Activated naive CD4-positive, alpha-beta T cell treated with anti-CD3 and anti-CD28 coated beads, Interleukin-2, amount 50 U/mL, for 24 hours (primary cell): ENCODE results near the gene ING1.
A peak's percentile ranks its signal among the peaks of the same experiment; 100 is the strongest.
"Not testable (repeated sequence)": the region's sequence is repeated elsewhere in the genome, so short reads cannot be mapped to it uniquely, and the experiment has no call there.

ENCODE experiments used
- H3K27ac Mint-ChIP-seq: one replicate; pipeline ENCODE4 v1.8.0; 2021; ENCODE audit warnings: mild to moderate bottlenecking, mixed read lengths
- H3K27me3 Mint-ChIP-seq: one replicate; pipeline ENCODE4 v1.8.0; 2021; ENCODE audit warnings: mixed read lengths
- H3K36me3 Mint-ChIP-seq: one replicate; pipeline ENCODE4 v1.8.0; 2021; ENCODE audit warnings: mixed read lengths
- H3K4me1 Mint-ChIP-seq: one replicate; pipeline ENCODE4 v1.8.0; 2021; ENCODE audit warnings: mixed read lengths
- H3K4me3 Mint-ChIP-seq: one replicate; pipeline ENCODE4 v1.8.0; 2021; ENCODE audit warnings: mild to moderate bottlenecking, mixed read lengths
- H3K9me3 Mint-ChIP-seq: one replicate; pipeline ENCODE4 v1.8.0; 2021; ENCODE audit warnings: mixed read lengths

ING1 gene

GRCh38 chr13:110723598-110723997, 10.1 kb downstream of the ING1 start:
- Mint-ChIP-seq H3K4me1 (peaks cover 38% of the 10 kb centered on the region), H3K36me3 (peaks cover 7% of the 10 kb centered on the region), H3K27ac (peak overlapping the region; percentile 49), H3K9me3 (no peaks in the 10 kb centered on the region), H3K4me3 (no peak overlapping the region), H3K27me3 (no peaks in the 10 kb centered on the region)

- peaks cover 40% of the 10 kb centered on the region for H3K4me1 Mint-ChIP-seq
- not testable (repeated sequence) for H3K27me3 Mint-ChIP-seq, H3K36me3 Mint-ChIP-seq, H3K4me3 Mint-ChIP-seq, H3K9me3 Mint-ChIP-seq, H3K27ac Mint-ChIP-seq
Observed at GRCh38 chr13:110726153-110726552, 12.7 kb downstream of the ING1 start.

GRCh38 chr13:110726726-110727125, 13.2 kb downstream of the ING1 start:
- H3K27me3 Mint-ChIP-seq: no peaks in the 10 kb centered on the region
- no peaks in the 10 kb centered on the region for H3K9me3 Mint-ChIP-seq
- peak overlapping the region; percentile 71 for H3K27ac Mint-ChIP-seq
- H3K36me3 Mint-ChIP-seq: peaks cover 2% of the 10 kb centered on the region
- H3K4me1 Mint-ChIP-seq: peaks cover 40% of the 10 kb centered on the region
- H3K4me3 Mint-ChIP-seq: peak overlapping the region; percentile 71

- Mint-ChIP-seq H3K9me3 (no peaks in the 10 kb centered on the region), H3K27ac (no peak overlapping the region), H3K36me3 (peaks cover 4% of the 10 kb centered on the region), H3K4me3 (no peak overlapping the region), H3K4me1 (peaks cover 26% of the 10 kb centered on the region), H3K27me3 (no peaks in the 10 kb centered on the region)
Observed at GRCh38 chr13:110731072-110731471, 17.6 kb downstream of the ING1 start.

- H3K27me3 Mint-ChIP-seq: no peaks in the 10 kb centered on the region
- no peak overlapping the region for H3K4me3 Mint-ChIP-seq
- no peak overlapping the region for H3K27ac Mint-ChIP-seq
- peaks cover 4% of the 10 kb centered on the region for H3K36me3 Mint-ChIP-seq
- no peaks in the 10 kb centered on the region for H3K9me3 Mint-ChIP-seq
- H3K4me1 Mint-ChIP-seq: no peaks in the 10 kb centered on the region
Observed at GRCh38 chr13:110734561-110734960, 21.1 kb downstream of the ING1 start.

- Mint-ChIP-seq H3K36me3 (peaks cover 4% of the 10 kb centered on the region), H3K4me3 (no peak overlapping the region), H3K4me1 (no peaks in the 10 kb centered on the region)
Observed at GRCh38 chr13:110737555-110737954, 24.1 kb downstream of the ING1 start.

GRCh38 chr13:110743687-110744086, 30.2 kb downstream of the ING1 start:
- H3K9me3 Mint-ChIP-seq: no peaks in the 10 kb centered on the region
- no peaks in the 10 kb centered on the region for H3K27me3 Mint-ChIP-seq
- H3K36me3 Mint-ChIP-seq: peaks cover 5% of the 10 kb centered on the region
- H3K27ac Mint-ChIP-seq: no peak overlapping the region
- H3K4me3 Mint-ChIP-seq: no peak overlapping the region
- no peaks in the 10 kb centered on the region for H3K4me1 Mint-ChIP-seq

More at GRCh38 chr13:110737555-110737954, 24.1 kb downstream of the ING1 start:
- H3K27ac Mint-ChIP-seq: no peak overlapping the region
- H3K9me3 Mint-ChIP-seq: no peaks in the 10 kb centered on the region
- no peaks in the 10 kb centered on the region for H3K27me3 Mint-ChIP-seq

- no peak overlapping the region for H3K4me3 Mint-ChIP-seq
- no peaks in the 10 kb centered on the region for H3K27me3 Mint-ChIP-seq
- no peaks in the 10 kb centered on the region for H3K4me1 Mint-ChIP-seq
- peaks cover 12% of the 10 kb centered on the region for H3K36me3 Mint-ChIP-seq
- H3K27ac Mint-ChIP-seq: no peak overlapping the region
- H3K9me3 Mint-ChIP-seq: no peaks in the 10 kb centered on the region
Observed at GRCh38 chr13:110746438-110746837, 32.9 kb downstream of the ING1 start.

- peaks cover 14% of the 10 kb centered on the region for H3K36me3 Mint-ChIP-seq
- H3K4me3 Mint-ChIP-seq: no peak overlapping the region
- no peaks in the 10 kb centered on the region for H3K27me3 Mint-ChIP-seq
- no peaks in the 10 kb centered on the region for H3K9me3 Mint-ChIP-seq
- no peak overlapping the region for H3K27ac Mint-ChIP-seq
- no peaks in the 10 kb centered on the region for H3K4me1 Mint-ChIP-seq
Observed at GRCh38 chr13:110748271-110748670, 34.8 kb downstream of the ING1 start.

GRCh38 chr13:110756219-110756631, 42.7 kb downstream of the ING1 start:
- H3K4me1 Mint-ChIP-seq: no peaks in the 10 kb centered on the region
- no peak overlapping the region for H3K4me3 Mint-ChIP-seq
- no peak overlapping the region for H3K27ac Mint-ChIP-seq
- H3K27me3 Mint-ChIP-seq: no peaks in the 10 kb centered on the region
- peaks cover 6% of the 10 kb centered on the region for H3K36me3 Mint-ChIP-seq
- no peaks in the 10 kb centered on the region for H3K9me3 Mint-ChIP-seq

GRCh38 chr13:110757296-110757695, 43.8 kb downstream of the ING1 start:
- Mint-ChIP-seq H3K4me1 (no peaks in the 10 kb centered on the region), H3K27me3 (no peaks in the 10 kb centered on the region), H3K27ac (no peak overlapping the region), H3K9me3 (no peaks in the 10 kb centered on the region), H3K4me3 (no peak overlapping the region), H3K36me3 (peaks cover 5% of the 10 kb centered on the region)

- Mint-ChIP-seq H3K4me1 (no peaks in the 10 kb centered on the region), H3K36me3 (peaks cover 3% of the 10 kb centered on the region), H3K4me3 (no peak overlapping the region), H3K27me3 (no peaks in the 10 kb centered on the region), H3K27ac (no peak overlapping the region), H3K9me3 (peaks cover 2% of the 10 kb centered on the region)
Observed at GRCh38 chr13:110758195-110758805, 44.8 kb downstream of the ING1 start.

GRCh38 chr13:110759710-110760109, 46.2 kb downstream of the ING1 start:
- H3K4me1 Mint-ChIP-seq: no peaks in the 10 kb centered on the region
- H3K4me3 Mint-ChIP-seq: no peak overlapping the region
- peaks cover 8% of the 10 kb centered on the region for H3K9me3 Mint-ChIP-seq
- H3K36me3 Mint-ChIP-seq: no peaks in the 10 kb centered on the region
- H3K27me3 Mint-ChIP-seq: peaks cover 4% of the 10 kb centered on the region
- H3K27ac Mint-ChIP-seq: no peak overlapping the region

- H3K27ac Mint-ChIP-seq: no peak overlapping the region
- no peaks in the 10 kb centered on the region for H3K4me1 Mint-ChIP-seq
- peaks cover 4% of the 10 kb centered on the region for H3K27me3 Mint-ChIP-seq
- H3K36me3 Mint-ChIP-seq: no peaks in the 10 kb centered on the region
- H3K4me3 Mint-ChIP-seq: no peak overlapping the region
- H3K9me3 Mint-ChIP-seq: peaks cover 8% of the 10 kb centered on the region
Observed at GRCh38 chr13:110760611-110761010, 47.1 kb downstream of the ING1 start.

- H3K9me3 Mint-ChIP-seq: peaks cover 8% of the 10 kb centered on the region
- peaks cover 14% of the 10 kb centered on the region for H3K27me3 Mint-ChIP-seq
- no peaks in the 10 kb centered on the region for H3K4me1 Mint-ChIP-seq
- no peak overlapping the region for H3K4me3 Mint-ChIP-seq
- no peaks in the 10 kb centered on the region for H3K36me3 Mint-ChIP-seq
- no peak overlapping the region for H3K27ac Mint-ChIP-seq
Observed at GRCh38 chr13:110766671-110767430, 53.4 kb downstream of the ING1 start.

- Mint-ChIP-seq H3K9me3 (peaks cover 8% of the 10 kb centered on the region), H3K4me3 (no peak overlapping the region), H3K27ac (no peak overlapping the region), H3K27me3 (peaks cover 14% of the 10 kb centered on the region), H3K36me3 (no peaks in the 10 kb centered on the region), H3K4me1 (no peaks in the 10 kb centered on the region)
Observed at GRCh38 chr13:110767476-110767875, 54.0 kb downstream of the ING1 start.
